NCI-H1694 (cell line): ENCODE measurements around the gene CDH6.

Experiments used
- DNase-seq: peaks from one replicate; lab custom pipeline; 2025; lab: John Stamatoyannopoulos, UW

The CDH6 gene

DNA sequence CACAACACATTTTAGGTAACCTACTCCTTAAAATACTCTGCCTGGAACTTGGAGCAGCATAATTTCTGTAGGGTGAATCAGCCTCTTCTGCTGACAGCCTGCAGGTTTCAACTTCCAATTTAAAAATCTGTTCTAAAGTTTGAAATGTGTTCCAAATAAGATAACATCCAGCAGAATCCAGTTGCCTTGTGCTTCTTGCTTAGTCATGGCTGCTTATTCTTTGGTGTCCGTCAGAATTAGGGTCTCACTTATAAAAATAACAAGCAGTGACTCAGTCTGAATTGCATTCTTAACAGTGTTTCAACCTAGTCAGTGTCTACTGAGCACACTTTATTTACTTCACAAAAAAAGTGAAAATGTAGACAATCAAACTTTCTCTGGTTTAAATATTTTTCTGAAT lies 3.7 kb downstream of the CDH6 start:
- no peak for DNase-seq

DNA sequence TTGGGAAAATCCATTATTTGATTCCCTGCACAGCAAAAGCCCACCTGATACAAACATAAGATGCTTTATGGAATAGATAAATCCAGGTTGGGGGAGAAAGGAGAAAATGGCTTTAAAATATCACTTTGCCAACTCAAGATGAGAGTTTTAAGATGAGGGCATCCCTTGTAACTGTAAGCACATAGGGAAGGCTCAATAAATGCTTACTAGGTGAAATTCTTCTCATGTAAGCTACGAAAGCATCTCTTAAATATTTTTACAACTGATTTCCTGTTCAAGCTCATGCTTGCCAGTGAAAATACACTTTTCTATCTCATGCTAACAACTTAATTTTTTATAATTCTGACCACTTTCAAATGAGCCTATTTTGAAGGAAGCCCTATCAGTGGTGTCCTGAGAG lies 11.5 kb downstream of the CDH6 start:
- DNase-seq = no peak

- DNase-seq = no peak
These were observed 14.6 kb downstream of the CDH6 start for GRCh38 chr5:31208043-31208442.

GRCh38 chr5:31209334-31209733 lies 15.8 kb downstream of the CDH6 start:
- DNase-seq = no peak

DNA sequence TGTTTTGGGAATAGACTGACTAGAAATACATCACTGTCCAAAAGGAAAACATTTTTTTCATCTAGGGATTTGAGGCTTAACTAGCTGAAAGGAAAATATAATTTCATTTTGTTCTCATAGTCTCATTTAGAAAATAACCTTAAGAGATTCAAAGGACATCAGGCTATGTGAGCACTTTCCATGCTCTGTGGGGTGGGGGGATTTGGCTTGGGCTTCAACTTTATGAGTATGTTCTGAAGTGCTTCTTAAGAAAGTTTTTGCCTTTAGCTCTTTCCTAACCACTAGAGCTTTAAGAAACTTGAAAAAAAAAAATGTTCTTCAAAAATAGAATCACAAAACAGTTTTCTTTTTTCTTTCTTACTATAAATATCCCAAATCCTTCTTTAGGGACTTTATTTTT lies 17.6 kb downstream of the CDH6 start:
- DNase-seq = no peak

- no peak for DNase-seq
These were observed 19.8 kb downstream of the CDH6 start for GRCh38 chr5:31213257-31213656.

DNA sequence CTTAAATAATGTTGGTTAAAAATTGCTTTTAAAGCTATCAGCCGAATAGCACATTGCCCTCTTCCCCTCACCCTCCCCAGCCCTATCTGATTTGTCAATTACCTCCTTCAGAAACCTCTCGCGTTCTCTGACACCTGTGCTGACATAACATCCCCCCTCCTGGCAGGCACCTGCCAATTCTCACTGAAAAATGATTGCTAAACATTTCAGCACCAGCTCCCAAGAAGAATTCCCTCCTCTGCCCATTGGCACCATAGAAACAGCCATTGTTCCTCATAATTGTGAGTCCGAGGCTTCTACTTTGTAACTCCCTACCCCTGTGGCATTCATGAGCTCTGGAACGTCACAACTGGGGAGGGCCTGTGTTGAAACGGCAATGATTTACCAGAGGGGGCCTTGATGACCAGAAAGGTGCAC lies 20.2 kb downstream of the CDH6 start:
- no peak for DNase-seq

- DNase-seq = no peak
These were observed 20.7 kb downstream of the CDH6 start for GRCh38 chr5:31214229-31214628.

DNA sequence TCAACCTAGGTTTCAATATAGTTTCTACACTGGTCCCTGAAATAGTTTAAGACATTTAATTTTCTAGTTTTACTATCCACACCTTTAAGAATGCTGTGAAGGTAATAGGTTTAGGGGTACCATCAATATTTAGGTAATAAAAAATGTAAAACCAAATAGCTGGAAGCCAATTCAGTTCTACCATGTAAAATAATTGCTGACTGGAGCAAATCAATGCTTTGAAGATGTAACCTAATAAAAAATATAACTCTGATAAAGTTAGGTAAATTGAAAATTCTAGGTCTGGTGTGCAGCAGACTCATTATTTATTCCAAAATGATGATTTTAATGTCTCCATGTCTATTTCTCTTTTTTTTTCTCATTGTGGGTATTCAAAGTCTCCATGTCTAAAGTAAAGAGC lies 21.8 kb downstream of the CDH6 start:
- no peak for DNase-seq

DNA sequence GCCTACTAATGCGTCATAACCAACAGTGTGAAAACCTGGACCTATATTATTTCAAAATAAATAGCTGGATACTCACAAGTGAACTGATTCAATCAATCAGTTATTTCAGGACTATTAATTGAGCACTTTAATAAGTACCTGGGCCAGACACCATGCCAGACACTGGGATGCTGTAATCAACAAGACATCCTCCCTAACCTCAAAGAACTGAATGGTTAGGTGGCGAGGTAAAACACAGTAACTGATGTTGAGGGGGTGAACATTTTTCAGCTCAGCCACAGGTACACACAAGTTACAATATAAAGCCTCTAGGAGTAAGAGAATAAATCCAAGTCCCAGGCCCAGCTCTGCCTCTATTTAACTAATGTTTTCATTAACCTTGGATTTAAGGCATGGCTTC lies 24.0 kb downstream of the CDH6 start:
- no peak for DNase-seq

DNA sequence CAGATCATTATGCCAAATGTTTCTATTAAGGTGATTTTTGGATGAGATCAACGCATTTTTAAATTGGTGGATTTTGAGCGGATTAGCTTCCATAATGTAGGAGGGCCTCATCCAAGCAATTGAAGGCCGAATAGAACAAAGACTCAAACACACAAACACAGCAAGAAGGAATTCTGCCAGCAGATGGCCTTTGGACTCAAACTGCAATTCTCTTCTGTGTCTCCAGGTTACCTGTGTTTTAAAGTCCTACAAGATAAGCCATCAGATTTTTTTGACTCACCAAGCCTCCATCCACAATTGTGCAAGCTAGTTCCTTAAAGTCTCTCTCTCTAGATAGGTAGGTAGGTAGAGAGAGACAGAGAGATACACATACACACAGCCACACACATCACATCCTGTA lies 25.5 kb downstream of the CDH6 start:
- DNase-seq = no peak

- no peak for DNase-seq
These were observed 27.5 kb downstream of the CDH6 start for GRCh38 chr5:31221001-31221400.

DNA sequence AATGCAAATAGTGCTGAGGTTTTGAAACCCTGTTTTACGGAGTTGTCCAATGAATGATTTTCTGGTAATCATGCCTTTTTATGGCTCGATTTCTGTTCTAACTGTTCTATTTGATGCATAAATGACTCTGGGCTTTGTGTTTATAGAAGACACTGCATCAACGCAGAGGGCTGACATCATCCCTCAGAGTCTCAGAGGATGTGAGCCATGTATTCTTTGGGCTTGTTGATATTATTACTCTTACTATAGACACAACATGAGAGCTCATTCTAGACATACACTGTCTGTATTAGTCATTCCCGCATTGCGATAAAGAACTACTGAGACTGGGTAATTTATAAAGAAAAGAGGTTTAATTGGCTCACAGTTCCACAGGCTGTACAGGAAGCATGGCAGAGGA lies 31.6 kb downstream of the CDH6 start:
- no peak for DNase-seq

GRCh38 chr5:31225613-31226012 lies 32.1 kb downstream of the CDH6 start:
- DNase-seq = no peak

DNA sequence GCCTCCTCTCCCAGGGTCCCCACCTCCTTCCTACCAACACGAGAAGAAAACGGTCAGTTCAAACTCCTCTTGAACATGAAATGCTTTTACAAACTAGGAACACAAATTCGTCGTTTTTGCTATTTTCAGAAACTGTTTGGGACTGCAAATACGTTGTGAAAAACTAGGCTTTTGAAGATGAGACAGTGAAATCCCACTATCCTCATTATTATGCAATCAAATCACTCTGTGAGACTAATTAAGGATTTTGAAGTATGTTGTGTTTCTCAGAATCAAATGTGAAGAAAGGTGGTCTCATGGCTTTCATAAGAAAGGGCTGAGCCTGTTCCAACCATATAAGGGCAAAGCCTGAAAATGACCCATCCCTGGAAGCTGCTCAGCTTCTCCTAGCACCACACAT lies 33.2 kb downstream of the CDH6 start:
- DNase-seq = no peak

- DNase-seq = no peak
These were observed 35.8 kb downstream of the CDH6 start for GRCh38 chr5:31229266-31229665.

DNA sequence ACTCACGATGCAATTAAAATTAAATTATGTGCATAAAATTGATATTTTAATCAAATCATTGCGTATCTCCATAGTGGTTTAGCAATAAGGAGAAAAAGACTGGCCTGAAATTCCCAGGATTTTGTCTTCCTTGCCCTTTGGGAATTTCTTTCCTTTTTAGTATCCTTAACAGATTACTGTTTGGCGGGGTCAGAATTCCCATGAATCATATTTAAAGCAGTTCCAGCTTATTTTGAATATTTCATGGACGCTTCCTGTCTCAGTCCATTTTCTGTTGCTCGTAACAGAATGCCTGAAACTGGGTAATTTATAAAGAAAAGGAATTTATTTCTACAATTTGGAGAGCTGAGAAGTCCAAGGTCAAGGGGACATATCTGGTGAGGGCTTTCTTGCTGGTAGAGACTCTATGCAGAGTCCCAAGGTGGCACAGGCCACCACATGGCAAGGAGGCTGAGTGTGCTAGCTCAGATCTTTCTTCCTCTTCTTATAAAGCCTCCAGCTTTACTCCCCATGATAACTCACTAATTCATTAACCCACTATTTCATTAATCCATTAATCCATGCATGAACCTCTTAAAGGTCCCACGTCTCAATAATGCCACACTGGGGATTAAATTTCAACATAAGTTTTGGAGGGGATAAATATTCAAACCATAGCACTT lies 37.8 kb downstream of the CDH6 start:
- DNase-seq = no peak

DNA sequence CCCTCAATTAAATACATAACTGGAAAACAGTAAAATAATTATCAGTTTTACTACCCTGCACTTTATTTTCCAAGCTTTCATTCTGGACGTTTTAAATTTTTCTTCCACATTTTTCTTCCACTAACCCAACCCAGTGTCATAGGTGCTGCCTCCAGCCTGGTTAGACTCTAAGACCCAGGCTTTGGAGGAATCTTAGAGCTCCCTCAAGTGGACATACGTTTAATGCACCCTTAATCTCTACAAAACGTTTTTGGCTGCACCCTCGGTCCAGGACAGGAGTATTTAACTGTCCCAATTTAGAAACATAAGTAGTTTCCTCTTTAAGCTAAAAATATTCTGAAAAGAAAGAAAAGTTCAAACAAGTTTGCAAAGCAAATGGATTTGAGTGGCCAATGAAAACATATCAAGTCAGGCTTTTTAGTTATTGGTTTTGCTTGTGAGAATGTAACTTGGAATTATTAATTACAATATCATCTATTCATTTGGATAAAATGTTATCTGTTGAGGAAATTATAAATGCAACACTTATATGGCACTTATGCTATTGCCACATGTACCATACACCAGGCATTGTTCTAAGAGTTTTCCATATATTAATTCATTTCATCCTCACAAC lies 38.9 kb downstream of the CDH6 start:
- DNase-seq = peak; percentile 24

DNA sequence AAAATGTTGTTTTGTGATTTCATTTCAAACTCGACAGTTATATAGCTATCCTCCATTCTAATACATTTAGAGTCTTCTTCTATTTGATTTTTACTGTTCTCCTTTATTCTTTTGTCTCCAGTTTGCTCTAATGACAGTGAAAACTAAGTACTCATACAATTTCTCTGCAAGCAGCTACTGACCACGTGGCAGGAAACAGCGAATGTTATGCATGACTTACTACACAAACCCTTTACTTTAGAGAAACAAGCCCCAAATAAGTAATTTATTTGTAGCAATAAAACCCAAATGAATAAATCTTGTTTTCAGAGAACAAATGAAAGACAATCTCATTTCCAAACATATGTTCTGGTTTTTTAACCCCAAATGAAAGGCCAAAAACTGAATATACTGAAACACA lies 41.9 kb downstream of the CDH6 start:
- DNase-seq = no peak

GRCh38 chr5:31236339-31236738 lies 42.9 kb downstream of the CDH6 start:
- no peak for DNase-seq

DNA sequence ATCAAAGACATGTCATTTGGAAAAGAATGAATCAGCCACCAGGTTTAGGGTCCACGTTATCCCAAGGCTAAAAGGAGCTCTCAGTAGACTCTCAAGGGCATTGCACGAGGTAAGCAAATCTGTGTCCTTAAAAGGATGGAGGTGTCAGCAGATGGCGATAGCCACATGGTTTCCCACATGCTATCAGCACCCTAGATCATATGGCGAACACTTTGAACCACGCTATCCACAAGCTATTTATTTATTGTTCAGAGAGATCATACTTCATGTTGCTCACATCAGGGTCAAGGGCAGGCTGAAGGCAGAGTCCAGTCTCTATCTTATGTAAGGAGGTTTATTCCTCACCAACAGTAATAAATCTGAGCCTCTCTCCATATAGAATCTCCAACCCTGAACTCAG lies 43.7 kb downstream of the CDH6 start:
- DNase-seq = no peak

DNA sequence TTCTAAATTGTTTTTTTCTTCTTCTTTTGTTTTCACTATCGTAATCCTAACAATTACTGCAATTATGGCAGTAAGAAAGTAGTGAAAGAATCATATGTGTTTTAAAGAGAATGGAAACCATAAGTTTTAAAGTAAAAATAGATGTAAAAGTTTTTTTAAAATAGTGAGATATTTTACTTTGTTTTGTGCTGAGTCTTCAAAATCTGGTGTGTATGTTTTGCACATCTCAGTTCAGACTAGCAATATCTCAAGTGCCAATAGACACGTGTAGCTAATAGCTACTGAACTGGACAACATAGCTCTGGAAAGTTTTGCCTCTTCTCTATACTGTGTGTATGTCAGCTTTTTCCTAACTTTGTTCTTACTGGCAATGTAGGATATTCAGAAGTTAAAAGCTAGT lies 45.0 kb downstream of the CDH6 start:
- no peak for DNase-seq

GRCh38 chr5:31244921-31245320 lies 51.4 kb downstream of the CDH6 start:
- DNase-seq = no peak

- no peak for DNase-seq
These were observed 53.9 kb downstream of the CDH6 start for GRCh38 chr5:31247381-31247780.
